ENCODE results near the gene RBBP7. TPM values are rescaled to one million over a fixed set of nuclear protein-coding genes. Genes with fewer than 3 reads are reported as not detected.
A peak's percentile ranks its signal among the peaks of the same experiment; 100 is the strongest.

The RBBP7 gene
- total RNA-seq, 2 experiments from 2014 or later: 195 to 201 TPM

- POLR2A ChIA-PET: interaction anchor here (0.6 to 1.8 kb wide), 2 partner anchors 13 to 1093 kb away, joined by 3 to 21 read pairs; partner anchors contain the start of genes RBBP7 and ZRSR2
- ATAC-seq (peak; percentile 86), DNase-seq (peak; percentile 76)
- Mint-ChIP-seq H3K27ac (peak overlapping the region; percentile 49), H3K4me3 (peak overlapping the region; percentile 71), H3K36me3 (ENCODE audit: low read depth) (no peaks in the 10 kb centered on the region), H3K4me1 (ENCODE audit: low read depth) (peaks cover 12% of the 10 kb centered on the region), H3K9me3 (ENCODE audit: insufficient read depth) (no peaks in the 10 kb centered on the region), H3K27me3 (ENCODE audit: low read depth) (peaks cover 8% of the 10 kb centered on the region)
- CTCF ChIA-PET: interaction anchor here (0.6 to 4.2 kb wide), 27 partner anchors 9 to 1571 kb away, joined by 3 to 61 read pairs (median 4); partner anchors contain the start of gene RBBP7
Measured at GRCh38 chrX:16882702-16883486, 12.7 kb upstream of the RBBP7 start.

GRCh38 chrX:16882169-16882568 lies 12.0 kb upstream of the RBBP7 start:
- CTCF ChIA-PET: interaction anchor here (0.6 to 4.2 kb wide), 18 partner anchors 9 to 773 kb away, joined by 3 to 61 read pairs (median 4); partner anchors contain the start of gene RBBP7
- Mint-ChIP-seq H3K9me3 (ENCODE audit: insufficient read depth) (no peaks in the 10 kb centered on the region), H3K4me3 (peak overlapping the region; percentile 55), H3K27ac (no peak overlapping the region), H3K4me1 (ENCODE audit: low read depth) (peaks cover 12% of the 10 kb centered on the region), H3K36me3 (ENCODE audit: low read depth) (no peaks in the 10 kb centered on the region), H3K27me3 (ENCODE audit: low read depth) (peaks cover 12% of the 10 kb centered on the region)
- POLR2A ChIA-PET: interaction anchor here (0.6 to 1.8 kb wide), 3 partner anchors 9 to 1092 kb away, joined by 3 to 21 read pairs (median 3); partner anchors contain the start of genes RBBP7 and ZRSR2
- DNase-seq: peak; percentile 34
- peak; percentile 31 for ATAC-seq

- peaks cover 19% of the 10 kb centered on the region for H3K27me3 Mint-ChIP-seq (ENCODE audit: low read depth)
- ChIA-PET CTCF (no interaction called here), POLR2A (interaction anchor here (0.6 kb wide), 1 partner anchor 19 kb away, joined by 6 read pairs; no protein-coding TSS in a partner anchor)
- DNase-seq (no peak), ATAC-seq (no peak)
- H3K4me1 Mint-ChIP-seq (ENCODE audit: low read depth): peaks cover 4% of the 10 kb centered on the region
- H3K27ac Mint-ChIP-seq: no peak overlapping the region
- H3K4me3 Mint-ChIP-seq: no peak overlapping the region
- no peaks in the 10 kb centered on the region for H3K36me3 Mint-ChIP-seq (ENCODE audit: low read depth)
- no peaks in the 10 kb centered on the region for H3K9me3 Mint-ChIP-seq (ENCODE audit: insufficient read depth)
Measured at GRCh38 chrX:16876696-16877095, 6.5 kb upstream of the RBBP7 start.

GRCh38 chrX:16874458-16875095 lies 4.4 kb upstream of the RBBP7 start:
- ChIA-PET POLR2A (no interaction called here), CTCF (interaction anchor here (6.1 kb wide), 1 partner anchor 8 kb away, joined by 61 read pairs; no protein-coding TSS in a partner anchor)
- DNase-seq (no peak), ATAC-seq (no peak)
- H3K36me3 Mint-ChIP-seq (ENCODE audit: low read depth): no peaks in the 10 kb centered on the region
- H3K4me3 Mint-ChIP-seq: no peak overlapping the region
- H3K27ac Mint-ChIP-seq: no peak overlapping the region
- peaks cover 17% of the 10 kb centered on the region for H3K27me3 Mint-ChIP-seq (ENCODE audit: low read depth)
- no peaks in the 10 kb centered on the region for H3K9me3 Mint-ChIP-seq (ENCODE audit: insufficient read depth)
- H3K4me1 Mint-ChIP-seq (ENCODE audit: low read depth): peaks cover 12% of the 10 kb centered on the region

GRCh38 chrX:16873106-16873505 lies 2.9 kb upstream of the RBBP7 start:
- ChIA-PET CTCF (interaction anchor here (6.1 kb wide), 1 partner anchor 10 kb away, joined by 61 read pairs; no protein-coding TSS in a partner anchor), POLR2A (no interaction called here)
- Mint-ChIP-seq H3K9me3 (ENCODE audit: insufficient read depth) (no peaks in the 10 kb centered on the region), H3K27me3 (ENCODE audit: low read depth) (peaks cover 14% of the 10 kb centered on the region), H3K36me3 (ENCODE audit: low read depth) (peaks cover 9% of the 10 kb centered on the region), H3K27ac (no peak overlapping the region), H3K4me3 (no peak overlapping the region), H3K4me1 (ENCODE audit: low read depth) (peaks cover 21% of the 10 kb centered on the region)
- DNase-seq: no peak
- no peak for ATAC-seq

- H3K9me3 Mint-ChIP-seq (ENCODE audit: insufficient read depth): no peaks in the 10 kb centered on the region
- peak overlapping the region; percentile 74 for H3K4me3 Mint-ChIP-seq
- H3K27me3 Mint-ChIP-seq (ENCODE audit: low read depth): peaks cover 7% of the 10 kb centered on the region
- CTCF ChIA-PET: interaction anchor here (1.1 to 6.1 kb wide), 3 partner anchors 12 to 45 kb away, joined by 3 to 61 read pairs (median 3); no protein-coding TSS in a partner anchor
- H3K36me3 Mint-ChIP-seq (ENCODE audit: low read depth): peaks cover 16% of the 10 kb centered on the region
- H3K4me1 Mint-ChIP-seq (ENCODE audit: low read depth): peaks cover 32% of the 10 kb centered on the region
- DNase-seq: peak; percentile 22
- peak; percentile 14 for ATAC-seq
- POLR2A ChIA-PET: interaction anchor here (0.7 to 2.9 kb wide), 3 partner anchors 10 to 1082 kb away, joined by 3 to 21 read pairs (median 4); no protein-coding TSS in a partner anchor
- H3K27ac Mint-ChIP-seq: peak overlapping the region; percentile 94
Measured at GRCh38 chrX:16870862-16871815, 977 bp upstream of the RBBP7 start.

GRCh38 chrX:16869393-16870094 lies 618 bp downstream of the RBBP7 start:
- Mint-ChIP-seq H3K4me1 (ENCODE audit: low read depth) (peaks cover 39% of the 10 kb centered on the region), H3K27ac (peak overlapping the region; percentile 98), H3K27me3 (ENCODE audit: low read depth) (no peaks in the 10 kb centered on the region), H3K9me3 (ENCODE audit: insufficient read depth) (no peaks in the 10 kb centered on the region), H3K36me3 (ENCODE audit: low read depth) (peaks cover 20% of the 10 kb centered on the region), H3K4me3 (peak overlapping the region; percentile 92)
- POLR2A ChIA-PET: interaction anchor here (0.5 to 2.9 kb wide), 2 partner anchors 13 to 102 kb away, joined by 3 to 21 read pairs; no protein-coding TSS in a partner anchor
- CTCF ChIA-PET: interaction anchor here (6.1 kb wide), 1 partner anchor 13 kb away, joined by 61 read pairs; no protein-coding TSS in a partner anchor
- ATAC-seq: peak; percentile 54
- DNase-seq: peak; percentile 63

- CTCF ChIA-PET: interaction anchor here (1.5 kb wide), 1 partner anchor 14 kb away, joined by 5 read pairs; no protein-coding TSS in a partner anchor
- no peak for ATAC-seq
- POLR2A ChIA-PET: interaction anchor here (0.5 to 2.9 kb wide), 2 partner anchors 13 to 101 kb away, joined by 3 to 21 read pairs; no protein-coding TSS in a partner anchor
- Mint-ChIP-seq H3K27ac (peak overlapping the region; percentile 91), H3K4me3 (peak overlapping the region; percentile 89), H3K4me1 (ENCODE audit: low read depth) (peaks cover 39% of the 10 kb centered on the region), H3K9me3 (ENCODE audit: insufficient read depth) (no peaks in the 10 kb centered on the region), H3K36me3 (ENCODE audit: low read depth) (peaks cover 20% of the 10 kb centered on the region), H3K27me3 (ENCODE audit: low read depth) (no peaks in the 10 kb centered on the region)
- DNase-seq: no peak
Measured at GRCh38 chrX:16868920-16869319, 1.2 kb downstream of the RBBP7 start.

GRCh38 chrX:16867947-16868346 lies 2.2 kb downstream of the RBBP7 start:
- ChIA-PET POLR2A (no interaction called here), CTCF (interaction anchor here (1.5 kb wide), 1 partner anchor 15 kb away, joined by 5 read pairs; no protein-coding TSS in a partner anchor)
- peaks cover 25% of the 10 kb centered on the region for H3K36me3 Mint-ChIP-seq (ENCODE audit: low read depth)
- peak overlapping the region; percentile 43 for H3K27ac Mint-ChIP-seq
- no peak for ATAC-seq
- no peak for DNase-seq
- peaks cover 36% of the 10 kb centered on the region for H3K4me1 Mint-ChIP-seq (ENCODE audit: low read depth)
- no peaks in the 10 kb centered on the region for H3K27me3 Mint-ChIP-seq (ENCODE audit: low read depth)
- no peaks in the 10 kb centered on the region for H3K9me3 Mint-ChIP-seq (ENCODE audit: insufficient read depth)
- peak overlapping the region; percentile 89 for H3K4me3 Mint-ChIP-seq

GRCh38 chrX:16862829-16863228 lies 7.3 kb downstream of the RBBP7 start:
- Mint-ChIP-seq H3K9me3 (ENCODE audit: insufficient read depth) (no peaks in the 10 kb centered on the region), H3K27ac (no peak overlapping the region), H3K27me3 (ENCODE audit: low read depth) (no peaks in the 10 kb centered on the region), H3K36me3 (ENCODE audit: low read depth) (peaks cover 36% of the 10 kb centered on the region), H3K4me1 (ENCODE audit: low read depth) (peaks cover 25% of the 10 kb centered on the region), H3K4me3 (no peak overlapping the region)
- no peak for ATAC-seq
- POLR2A ChIA-PET: no interaction called here
- CTCF ChIA-PET: no interaction called here
- no peak for DNase-seq

Data from activated CD8-positive, alpha-beta T cell treated with anti-CD3 and anti-CD28 coated beads, Interleukin-2, amount 10 ng/mL, durations not matched to agents 7 days and 5 days (primary cell).